Stimulated activated CD4-positive, alpha-beta T cell treated with anti-CD3 and anti-CD28 coated beads, Interleukin-12 subunit alpha, Interleukin-12 subunit beta, amount 100 ng/mL, for 24 hours (primary cell): ENCODE data around the gene PRKAR1B.

Experiments used
- DNase-seq, 2 experiments: peaks; one replicate each; pipeline ENCODE4 v3.0.0-alpha.2; 2020; ENCODE audit warnings: low read depth in 2 of 2

Gene PRKAR1B

DNA sequence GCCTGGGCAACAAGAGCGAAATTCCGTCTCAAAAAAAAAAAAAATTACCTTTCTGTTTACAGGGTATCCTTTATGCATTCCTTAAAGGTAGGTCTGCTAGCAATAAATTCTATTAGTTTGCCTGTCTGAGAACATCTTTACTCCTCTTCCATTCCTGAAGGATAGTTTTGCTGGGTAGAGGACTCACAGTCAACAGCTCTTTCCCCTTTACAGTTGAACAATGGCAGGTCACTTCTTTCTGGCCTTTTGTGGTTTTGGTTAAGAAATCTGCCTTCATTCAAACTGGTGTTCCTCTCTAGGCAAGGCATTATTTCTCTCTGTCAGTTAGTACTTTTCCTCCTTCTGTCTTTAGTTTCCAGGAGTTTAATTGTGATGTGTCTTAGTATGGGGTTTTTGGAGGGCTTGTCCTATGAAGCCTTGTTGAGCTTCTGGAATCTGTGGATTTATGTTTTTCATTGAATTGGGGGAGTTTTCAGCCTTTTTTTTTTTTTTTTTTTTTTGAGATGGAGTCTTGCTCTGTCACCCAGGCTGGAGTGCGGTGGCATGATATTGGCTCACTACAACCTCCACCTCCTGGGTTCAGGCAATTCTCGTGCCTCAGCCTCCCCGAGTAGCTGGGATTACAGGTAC is 5.3 kb downstream of the PRKAR1B start:
- DNase-seq, result no peak

DNA sequence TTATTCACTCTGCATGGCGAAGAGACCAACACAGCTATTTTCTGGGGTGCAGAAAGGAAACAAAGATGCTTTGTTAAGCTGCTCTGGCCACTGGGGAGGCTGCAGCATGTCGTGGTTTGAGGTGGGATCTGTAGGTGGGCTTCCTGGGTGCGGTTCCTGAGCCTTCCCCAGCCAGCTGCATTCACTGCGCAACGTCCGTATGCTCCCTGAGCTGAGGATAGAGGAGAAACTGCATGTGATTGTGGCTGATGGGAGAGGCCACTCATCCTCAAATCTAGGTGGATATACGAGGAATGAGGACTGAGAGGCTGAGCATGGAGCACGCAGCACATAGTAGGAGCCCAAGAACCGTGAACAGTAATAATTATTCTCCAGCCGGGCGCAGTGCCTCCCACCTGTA is 10.4 kb downstream of the PRKAR1B start:
- DNase-seq, result no peak

- DNase-seq, result no peak
These were observed 10.9 kb downstream of the PRKAR1B start for GRCh38 chr7:716222-716621.

DNA sequence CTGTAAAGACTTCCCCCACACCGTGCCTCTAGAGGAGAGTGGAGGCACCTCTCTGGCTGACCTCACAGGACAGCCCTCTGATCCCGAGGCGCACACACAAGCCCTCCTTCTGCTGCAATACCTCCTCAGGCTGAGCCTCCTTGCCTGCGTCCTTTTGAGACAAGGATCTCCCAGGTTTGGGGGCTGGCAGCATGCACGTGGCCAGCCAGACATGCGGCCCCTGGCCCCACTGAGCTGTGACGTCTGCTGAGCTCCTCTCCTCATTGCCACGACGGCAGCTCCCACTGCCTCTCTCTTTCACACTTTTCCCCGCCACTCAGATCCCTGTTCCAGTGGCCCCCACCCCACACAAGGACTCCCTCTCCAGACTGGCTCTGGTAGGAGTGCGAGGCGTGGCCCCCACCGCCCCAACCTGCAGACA is 12.8 kb downstream of the PRKAR1B start:
- no peak for DNase-seq

GRCh38 chr7:713488-714230 is 13.4 kb downstream of the PRKAR1B start:
- DNase-seq, result no peak

DNA sequence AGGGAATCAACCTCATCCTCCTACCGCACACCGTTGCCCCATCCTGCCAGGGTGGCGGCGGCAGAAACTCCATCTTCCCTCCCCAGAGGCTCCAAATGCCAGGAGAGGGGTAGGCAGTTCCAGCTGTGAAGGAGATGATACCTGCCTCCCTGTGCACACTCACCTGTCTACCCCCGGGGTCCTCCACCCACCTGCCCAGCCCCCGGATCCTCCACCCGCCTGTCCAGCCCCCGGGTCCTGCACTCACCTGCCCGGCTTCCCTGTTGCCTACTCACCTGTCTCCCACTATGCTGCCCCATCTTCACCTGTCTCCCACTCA is 14.0 kb downstream of the PRKAR1B start:
- DNase-seq, result no peak

GRCh38 chr7:712381-713138 is 14.5 kb downstream of the PRKAR1B start:
- no peak for DNase-seq

DNA sequence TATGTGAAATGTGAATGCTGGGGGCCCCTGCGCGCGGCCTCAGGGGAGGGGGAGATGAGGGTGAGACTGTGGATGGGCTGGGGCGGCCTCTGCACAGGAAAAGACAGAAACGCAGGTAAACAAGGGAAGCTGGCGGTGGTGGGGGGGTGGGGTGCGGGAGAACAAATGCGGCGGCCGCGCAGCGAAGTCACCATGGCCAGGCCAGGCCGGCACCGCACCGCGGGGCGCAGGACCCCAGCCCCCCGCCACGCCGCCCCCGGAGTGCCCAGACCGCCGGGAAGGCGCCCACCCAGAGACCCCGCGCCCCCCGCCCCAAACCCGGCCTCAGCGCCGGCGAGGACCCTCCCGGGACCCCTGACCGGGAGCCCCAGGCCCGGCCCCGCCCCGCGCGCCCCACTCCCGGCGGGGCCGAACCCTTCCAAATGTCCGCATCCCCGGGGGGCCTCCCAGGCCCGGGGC is 15.1 kb downstream of the PRKAR1B start:
- no peak for DNase-seq

- no peak for DNase-seq
These were observed 15.8 kb downstream of the PRKAR1B start for GRCh38 chr7:711093-711921.

- no peak for DNase-seq
These were observed 16.9 kb downstream of the PRKAR1B start for GRCh38 chr7:710161-710560.

DNA sequence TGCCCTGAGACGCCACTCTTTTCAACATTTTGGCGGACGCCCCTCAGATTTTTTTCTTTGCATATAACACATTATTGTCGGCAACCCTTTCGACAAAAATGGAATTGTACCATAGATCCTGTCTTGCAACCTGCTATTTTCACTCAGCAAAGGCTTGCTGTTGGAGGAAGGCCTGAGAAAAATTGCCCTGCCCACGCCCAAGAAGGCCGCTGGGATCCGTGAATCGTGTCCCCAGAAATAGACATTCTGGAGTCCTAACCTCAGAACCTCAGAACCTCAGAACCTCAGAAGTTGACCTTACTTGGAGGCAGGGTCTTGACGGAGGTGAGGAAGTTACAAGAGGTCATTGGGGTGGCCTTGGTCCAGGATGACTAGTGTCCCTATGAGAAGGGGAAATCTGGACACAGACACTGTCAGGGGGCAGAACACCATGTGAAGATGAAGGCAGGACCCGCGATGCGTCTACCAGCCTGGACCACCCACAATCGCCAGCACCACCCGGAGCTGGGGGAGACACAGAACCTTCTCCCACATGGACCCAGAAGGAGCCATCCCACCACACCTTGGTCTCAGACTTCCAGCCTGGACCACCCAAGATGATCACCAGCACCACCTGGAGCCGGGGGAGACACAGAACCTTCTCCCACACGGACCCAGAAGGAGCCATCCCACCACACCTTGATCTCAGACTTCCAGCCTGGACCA is 19.6 kb downstream of the PRKAR1B start:
- DNase-seq, result no peak

DNA sequence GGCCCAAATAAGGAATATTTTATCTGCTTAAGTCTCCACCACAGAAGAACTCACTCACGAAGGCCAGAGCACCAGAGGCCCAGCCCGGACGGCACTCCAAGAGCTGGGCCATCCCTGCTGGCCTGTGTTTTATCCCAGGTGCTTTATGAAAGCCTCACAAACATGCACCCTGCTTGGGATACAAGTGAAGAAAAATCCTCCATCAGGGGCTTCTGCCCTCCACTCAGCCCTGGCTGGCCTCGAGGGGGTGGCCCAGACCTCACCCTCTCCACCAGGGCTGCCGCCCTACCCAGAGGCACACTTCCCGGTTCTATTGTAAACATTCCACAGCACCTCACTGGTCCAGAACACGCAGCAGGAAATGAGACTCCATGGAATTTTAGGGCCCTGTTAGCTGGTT is 20.4 kb downstream of the PRKAR1B start:
- no peak for DNase-seq

DNA sequence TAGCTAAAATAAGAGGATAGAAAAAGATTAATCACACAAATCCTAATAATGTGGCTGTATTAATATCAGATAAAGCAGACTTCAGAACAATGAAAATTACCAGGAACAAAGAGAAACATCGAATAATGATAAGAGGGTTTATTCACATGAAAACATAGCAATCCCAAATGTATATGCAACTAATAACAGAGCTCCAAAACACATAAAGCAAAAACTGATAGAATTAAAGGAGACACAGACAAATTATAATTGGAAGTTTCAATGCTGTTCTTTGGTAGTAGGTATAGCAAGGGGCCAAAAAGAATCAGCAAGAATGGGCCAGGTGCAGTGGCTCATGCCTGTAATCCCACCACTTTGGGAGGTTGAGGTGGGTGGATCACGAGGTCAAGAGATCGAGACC is 24.0 kb downstream of the PRKAR1B start:
- DNase-seq, result no peak

- no peak for DNase-seq
These were observed 25.9 kb downstream of the PRKAR1B start for GRCh38 chr7:701086-701671.

DNA sequence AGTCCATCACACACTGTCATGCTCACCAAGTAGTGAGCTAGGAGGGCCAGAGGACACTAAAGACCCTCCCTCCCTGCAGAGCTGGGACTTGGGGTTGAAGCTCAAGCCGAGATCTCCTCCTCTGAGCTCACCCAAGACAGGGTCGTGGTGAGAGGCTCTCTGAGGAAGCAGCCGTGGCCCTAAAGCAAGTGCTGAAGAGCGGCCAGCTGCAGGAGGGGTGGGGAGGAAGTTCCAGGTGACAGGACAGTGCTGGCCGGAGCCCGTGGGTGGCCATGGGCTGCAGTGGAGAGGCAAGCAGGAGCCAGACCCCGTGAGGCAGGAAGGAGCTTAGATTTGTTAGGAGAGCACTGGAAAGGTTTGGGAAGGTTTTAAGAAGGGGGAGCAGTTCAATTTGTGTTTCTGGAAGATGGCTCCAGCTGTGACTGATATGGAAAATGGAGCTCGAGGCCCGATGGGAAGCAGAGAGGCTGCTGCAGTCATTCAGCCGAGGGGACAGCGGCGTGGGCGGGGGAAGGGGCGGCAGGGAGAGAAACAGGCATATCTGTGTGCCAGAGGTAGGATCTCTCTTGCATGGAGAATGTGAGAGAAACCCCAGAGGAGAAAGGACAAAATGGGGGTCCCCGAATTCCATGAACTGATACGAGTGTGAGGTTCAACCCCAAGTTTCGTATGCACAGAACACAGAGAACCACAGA is 27.5 kb downstream of the PRKAR1B start:
- no peak for DNase-seq

GRCh38 chr7:698515-699475 is 28.3 kb downstream of the PRKAR1B start:
- DNase-seq, result no peak

DNA sequence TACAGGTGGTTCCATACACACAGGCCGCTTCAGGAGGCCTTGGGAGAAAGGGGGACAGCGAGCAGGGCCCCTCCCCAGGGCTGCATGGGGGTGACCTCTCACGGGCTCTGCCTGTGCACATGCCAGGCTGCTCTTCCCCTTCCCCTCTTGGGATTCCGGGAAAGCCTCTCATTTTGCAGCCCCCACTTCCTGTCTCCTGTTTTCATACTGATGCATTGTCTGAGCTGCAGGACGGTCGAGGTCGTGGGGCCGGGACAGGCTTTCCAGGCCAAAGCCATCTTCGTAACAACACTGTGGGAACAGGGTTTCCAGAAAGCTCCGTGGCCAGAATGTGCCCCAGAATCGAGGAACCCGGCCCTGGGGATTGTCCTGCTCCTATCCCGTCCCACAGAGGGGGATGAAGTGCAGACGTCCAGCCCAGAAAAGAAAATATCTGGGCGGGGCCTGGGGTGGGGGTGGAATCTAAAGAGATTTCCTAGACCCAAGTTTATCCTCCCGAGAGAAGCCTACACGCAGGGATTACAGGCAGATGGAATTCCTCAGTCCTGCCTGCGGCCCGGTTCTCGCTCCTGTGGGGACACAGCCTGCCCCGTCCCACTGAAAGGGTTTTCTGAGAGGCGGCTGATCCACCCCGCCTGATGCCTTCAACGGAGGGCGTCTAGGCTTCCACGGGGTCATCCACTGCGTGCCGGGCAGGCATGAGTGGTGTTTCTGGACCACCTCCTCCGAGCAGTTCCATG is 30.1 kb downstream of the PRKAR1B start:
- no peak for DNase-seq

GRCh38 chr7:696426-696811 is 30.7 kb downstream of the PRKAR1B start:
- DNase-seq, result no peak

GRCh38 chr7:693280-693679 is 33.8 kb downstream of the PRKAR1B start:
- DNase-seq, result no peak
